GM18870 (cell line): Measurements from ENCODE around the gene MILR1.

Source experiments
- ATAC-seq: cut with Tn5 transposase; IDR thresholded peaks from one replicate; pipeline ENCODE4 v1.9.1; 2021; ENCODE audit warnings: moderate library complexity; ENCODE audit not compliant: unreplicated experiment

Gene MILR1

GRCh38 chr17:64502021-64502420 is 53.1 kb downstream of the MILR1 start:
- no peak for ATAC-seq

GRCh38 chr17:64502809-64503208 is 53.9 kb downstream of the MILR1 start:
- ATAC-seq, result no peak

- ATAC-seq, result no peak
Observed at GRCh38 chr17:64503341-64503740, 54.4 kb downstream of the MILR1 start.

- no peak for ATAC-seq
Observed at GRCh38 chr17:64503821-64504768, 55.2 kb downstream of the MILR1 start.

- no peak for ATAC-seq
Observed at GRCh38 chr17:64504769-64505339, 55.9 kb downstream of the MILR1 start.

GRCh38 chr17:64505340-64506200 is 56.7 kb downstream of the MILR1 start:
- no peak for ATAC-seq

- no peak for ATAC-seq
Observed at GRCh38 chr17:64506201-64506575, 57.3 kb downstream of the MILR1 start, which contains the start of gene DDX5. Gene DDX5 (minus strand): TSS chr17:64506289. CDS start chr17:64506119, 170 bp downstream.

- ATAC-seq, result peak; percentile 56
Observed at GRCh38 chr17:64506576-64507412, 57.9 kb downstream of the MILR1 start, which contains the start of gene CEP95. Gene CEP95 (plus strand): TSS chr17:64506977. CDS start chr17:64507098, 121 bp downstream.

- peak; percentile 4 for ATAC-seq
Observed at GRCh38 chr17:64507413-64507782, 58.5 kb downstream of the MILR1 start.

GRCh38 chr17:64508683-64509082 is 59.8 kb downstream of the MILR1 start:
- no peak for ATAC-seq

GRCh38 chr17:64509179-64509578 is 60.3 kb downstream of the MILR1 start:
- no peak for ATAC-seq

- no peak for ATAC-seq
Observed at GRCh38 chr17:64515419-64515818, 66.5 kb downstream of the MILR1 start.

GRCh38 chr17:64515829-64516228 is 66.9 kb downstream of the MILR1 start:
- ATAC-seq, result no peak
